ENCODE results near the gene NNT.
"Not testable (repeated sequence)": the region's sequence is repeated elsewhere in the genome, so short reads cannot be mapped to it uniquely, and the experiment has no call there.

The NNT gene

GRCh38 chr5:43719783-43720182, 116.8 kb downstream of the NNT start:
- DNase-seq (ENCODE audit: low read depth): not testable (repeated sequence)

- DNase-seq (ENCODE audit: low read depth): no peak
These were observed 125.6 kb downstream of the NNT start for GRCh38 chr5:43728581-43728980.

DNA sequence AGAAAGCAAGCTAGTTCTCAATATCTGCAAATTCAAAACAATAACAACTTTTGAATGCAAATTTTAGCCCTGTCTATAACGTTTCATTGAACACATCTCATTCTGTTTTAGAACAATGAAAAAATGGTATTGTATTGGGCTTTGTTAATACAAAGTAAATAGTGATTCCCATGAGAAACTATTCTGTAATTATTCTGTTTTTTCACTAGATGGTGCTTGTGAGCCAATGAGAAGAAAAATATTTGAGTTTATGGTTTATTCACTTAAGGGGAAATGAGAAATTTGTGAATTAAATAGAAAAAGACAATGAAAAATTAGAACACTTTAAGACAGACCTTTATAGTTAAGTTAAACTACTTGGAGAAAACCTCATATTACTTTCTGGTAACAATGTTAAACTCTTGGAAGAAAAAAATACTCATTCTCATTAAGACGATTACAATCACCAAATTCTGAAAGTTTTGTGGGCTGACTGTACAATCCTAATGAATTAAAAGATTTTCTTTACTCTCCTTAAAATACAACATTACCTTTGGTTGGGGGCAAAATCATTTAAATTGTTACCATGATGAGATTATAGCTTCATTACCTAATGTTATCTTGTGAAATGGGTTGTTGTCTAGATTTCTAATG, 127.0 kb downstream of the NNT start:
- no peak for DNase-seq (ENCODE audit: low read depth)

GRCh38 chr5:43730832-43731342, 127.9 kb downstream of the NNT start:
- DNase-seq (ENCODE audit: low read depth): no peak

DNA sequence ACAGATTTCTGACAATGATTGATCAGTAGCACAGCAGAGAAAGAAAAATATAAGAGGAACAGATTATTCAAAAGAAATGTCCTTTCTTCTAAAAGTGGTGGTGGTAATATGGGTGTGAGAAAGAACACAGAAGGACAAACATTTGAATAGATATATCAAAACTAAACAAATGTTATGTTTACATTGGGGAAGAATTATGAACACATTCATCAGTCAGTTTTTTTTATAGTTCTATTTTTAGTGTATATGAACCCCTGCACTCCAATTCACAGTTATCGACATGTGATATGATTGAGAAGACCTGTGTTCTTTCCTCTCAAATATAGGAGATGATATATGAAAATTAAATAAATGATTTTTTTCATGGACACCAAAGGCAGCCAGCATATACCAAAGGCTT, 128.6 kb downstream of the NNT start:
- DNase-seq (ENCODE audit: low read depth): no peak

GRCh38 chr5:43745923-43746548, 143.1 kb downstream of the NNT start:
- DNase-seq (ENCODE audit: low read depth): not testable (repeated sequence)

DNA sequence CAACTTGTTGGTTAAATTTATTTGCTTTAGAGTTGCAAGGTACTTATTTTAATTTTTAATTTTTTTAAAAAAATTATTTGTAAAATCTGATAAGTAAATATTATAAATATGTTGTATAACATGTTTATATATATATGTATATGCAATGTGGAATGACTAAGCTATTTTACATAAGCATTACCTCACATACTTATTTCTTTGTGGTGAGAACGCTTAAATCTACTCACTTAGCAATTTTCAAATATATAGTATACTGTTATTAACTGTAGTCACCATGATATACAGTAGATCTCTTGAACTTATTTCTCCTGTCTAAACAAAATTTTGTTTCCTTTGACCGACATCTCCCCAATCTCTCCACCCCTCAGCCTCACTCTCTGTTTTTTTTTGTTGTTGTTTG, 147.8 kb downstream of the NNT start:
- DNase-seq (ENCODE audit: low read depth): no peak

- no peak for DNase-seq (ENCODE audit: low read depth)
These were observed 150.1 kb downstream of the NNT start for GRCh38 chr5:43753069-43753468.
